Mesothelial cell of epicardium (in vitro differentiated cells): ENCODE data around the gene CREB3L2. TPM values are rescaled to one million over a fixed set of nuclear protein-coding genes. Genes with fewer than 3 reads are reported as not detected.
A peak's percentile ranks its signal among the peaks of the same experiment; 100 is the strongest.

Experiments used
- DNase-seq, 2 experiments: peaks; one replicate each; pipeline ENCODE4 v3.0.0; 2021; ENCODE audit warnings: low spot score in 2 of 2; ENCODE audit not compliant: unreplicated experiment in 2 of 2
- H3K27ac Mint-ChIP-seq: 2 replicates; pipeline ENCODE4 v1.8.0; 2021; ENCODE audit warnings: mixed read lengths
- H3K27me3 Mint-ChIP-seq: 2 replicates; pipeline ENCODE4 v1.8.0; 2021; ENCODE audit warnings: low read depth, mixed read lengths
- H3K36me3 Mint-ChIP-seq: 2 replicates; pipeline ENCODE4 v1.8.0; 2021; ENCODE audit warnings: mixed read lengths
- H3K4me1 Mint-ChIP-seq: 2 replicates; pipeline ENCODE4 v1.8.0; 2021; ENCODE audit warnings: mixed read lengths
- H3K4me3 Mint-ChIP-seq: 2 replicates; pipeline ENCODE4 v1.8.0; 2021; ENCODE audit warnings: mild to moderate bottlenecking, moderate library complexity, mixed read lengths
- H3K9me3 Mint-ChIP-seq: 2 replicates; pipeline ENCODE4 v1.8.0; 2021; ENCODE audit warnings: mixed read lengths
- CTCF ChIP-seq: fragments of 200-600 bp; sonication (generic); IDR thresholded peaks from one replicate; pipeline ENCODE4 v1.5.0; 2021; ENCODE audit warnings: antibody characterized with exemption; ENCODE audit not compliant: unreplicated experiment
- total RNA-seq: library from RNA; stranded (reverse); gene quantifications from 3 replicates; pipeline ENCODE4 v1.2.1, GENCODE V29; 2021

Gene CREB3L2
- total RNA-seq, 1 donor from 2014 or later = 80.4 TPM

GRCh38 chr7:137953665-137954470 lies 48.0 kb downstream of the CREB3L2 start:
- H3K27ac Mint-ChIP-seq = peak overlapping the region; percentile 98
- TF ChIP-seq CTCF = no peak
- no peak for DNase-seq
- H3K9me3 Mint-ChIP-seq = no peaks in the 10 kb centered on the region
- peaks cover 4% of the 10 kb centered on the region for H3K36me3 Mint-ChIP-seq
- no peak overlapping the region for H3K4me3 Mint-ChIP-seq
- peaks cover 65% of the 10 kb centered on the region for H3K4me1 Mint-ChIP-seq
- no peaks in the 10 kb centered on the region for H3K27me3 Mint-ChIP-seq

- H3K4me1 Mint-ChIP-seq = peaks cover 59% of the 10 kb centered on the region
These were observed 48.7 kb downstream of the CREB3L2 start for GRCh38 chr7:137953043-137953664.

GRCh38 chr7:137952426-137952805 lies 49.5 kb downstream of the CREB3L2 start:
- Mint-ChIP-seq H3K27me3 (no peaks in the 10 kb centered on the region), H3K27ac (peak overlapping the region; percentile 98), H3K9me3 (no peaks in the 10 kb centered on the region), H3K4me1 (peaks cover 58% of the 10 kb centered on the region), H3K36me3 (no peaks in the 10 kb centered on the region), H3K4me3 (no peak overlapping the region)
- DNase-seq = no peak
- TF ChIP-seq CTCF = no peak

More at GRCh38 chr7:137953043-137953664, 48.7 kb downstream of the CREB3L2 start:
- no peaks in the 10 kb centered on the region for H3K27me3 Mint-ChIP-seq
- H3K4me3 Mint-ChIP-seq = peak overlapping the region; percentile 19
- no peak for TF ChIP-seq CTCF
- H3K36me3 Mint-ChIP-seq = no peaks in the 10 kb centered on the region
- H3K9me3 Mint-ChIP-seq = no peaks in the 10 kb centered on the region
- no peak for DNase-seq
- H3K27ac Mint-ChIP-seq = peak overlapping the region; percentile 98

- DNase-seq = no peak
- Mint-ChIP-seq H3K27ac (peak overlapping the region; percentile 98), H3K36me3 (no peaks in the 10 kb centered on the region), H3K27me3 (no peaks in the 10 kb centered on the region), H3K4me3 (no peak overlapping the region), H3K4me1 (peaks cover 53% of the 10 kb centered on the region), H3K9me3 (no peaks in the 10 kb centered on the region)
- no peak for TF ChIP-seq CTCF
These were observed 50.0 kb downstream of the CREB3L2 start for GRCh38 chr7:137951700-137952425.

GRCh38 chr7:137950967-137951366 lies 50.9 kb downstream of the CREB3L2 start:
- Mint-ChIP-seq H3K4me3 (no peak overlapping the region), H3K4me1 (peaks cover 50% of the 10 kb centered on the region), H3K36me3 (no peaks in the 10 kb centered on the region), H3K27me3 (no peaks in the 10 kb centered on the region), H3K9me3 (no peaks in the 10 kb centered on the region), H3K27ac (no peak overlapping the region)
- DNase-seq = no peak
- TF ChIP-seq CTCF = no peak
